EH (cell line): Measurements from ENCODE around the gene ACY1.
A peak's percentile ranks its signal among the peaks of the same experiment; 100 is the strongest.

Source experiments
- DNase-seq: peaks from one replicate; pipeline ENCODE4 v3.0.0-alpha.2; 2015; ENCODE audit warnings: low read depth

Gene ACY1

GRCh38 chr3:51945926-51946705, 37.2 kb upstream of the ACY1 start:
- DNase-seq: no peak

GRCh38 chr3:51946796-51947195, 36.5 kb upstream of the ACY1 start:
- DNase-seq: no peak

GRCh38 chr3:51947215-51947900, 36.0 kb upstream of the ACY1 start:
- no peak for DNase-seq

- no peak for DNase-seq
Observed at GRCh38 chr3:51948016-51948580, 35.2 kb upstream of the ACY1 start.

DNA sequence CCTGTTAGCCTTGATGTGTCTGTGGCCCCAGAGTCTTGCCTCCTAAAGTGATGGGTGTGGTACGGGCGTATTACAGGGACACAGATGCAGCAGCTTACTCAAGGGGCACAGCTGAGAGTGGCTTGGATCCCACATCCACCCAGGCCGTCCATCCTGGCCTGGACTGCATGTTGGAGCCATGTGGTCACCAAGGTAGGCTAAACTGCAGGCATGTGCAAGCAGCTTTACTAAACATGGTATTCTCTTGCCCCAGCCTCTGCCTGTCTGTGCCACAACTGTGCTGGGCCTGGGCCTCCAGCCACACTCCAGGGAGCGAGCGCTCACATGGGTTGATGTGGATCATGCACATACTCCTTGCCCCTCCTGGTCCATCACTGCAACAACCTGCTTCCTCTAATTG, 34.2 kb upstream of the ACY1 start:
- DNase-seq: no peak

GRCh38 chr3:51950899-51951298, 32.4 kb upstream of the ACY1 start:
- no peak for DNase-seq

GRCh38 chr3:51953445-51953844, 29.9 kb upstream of the ACY1 start:
- peak; percentile 88 for DNase-seq

DNA sequence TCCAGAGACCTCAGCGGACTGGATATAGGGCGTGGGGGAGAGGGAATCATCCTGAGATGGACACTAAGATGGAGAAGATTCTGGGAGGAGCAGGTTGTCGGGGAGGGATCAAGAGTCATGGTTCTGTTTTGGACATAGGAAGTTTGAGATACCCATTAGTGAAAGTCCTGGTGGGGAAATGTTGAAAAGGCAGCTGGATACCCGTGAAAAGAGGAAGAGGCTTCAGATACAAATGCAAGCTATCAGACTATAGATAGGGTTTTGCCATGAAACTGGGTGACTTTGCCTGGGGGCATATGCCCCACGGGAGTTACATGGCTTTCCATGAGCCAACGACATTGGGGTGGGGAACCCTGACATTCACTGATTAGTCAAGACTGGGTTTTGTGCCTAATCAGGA, 29.2 kb upstream of the ACY1 start:
- no peak for DNase-seq

DNA sequence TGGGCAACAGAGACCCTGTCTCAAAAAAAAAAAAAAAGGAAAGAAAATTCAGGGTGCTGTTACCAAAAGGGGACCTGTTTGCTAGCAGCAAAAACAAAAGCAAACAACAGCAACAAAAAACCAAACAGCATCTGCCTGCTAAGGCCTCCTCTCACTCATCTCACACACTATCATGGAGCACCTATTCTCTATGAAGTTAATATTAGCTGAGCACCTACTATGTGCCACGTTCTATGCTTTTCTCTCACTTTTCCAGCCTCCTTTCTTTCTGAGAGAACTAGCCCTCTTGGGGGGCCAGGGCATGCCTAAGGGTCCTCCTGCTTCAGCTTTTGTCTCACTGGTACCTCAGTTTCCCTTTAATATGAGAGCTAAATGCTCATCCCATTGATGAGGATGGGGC, 28.6 kb upstream of the ACY1 start:
- DNase-seq: no peak

DNA sequence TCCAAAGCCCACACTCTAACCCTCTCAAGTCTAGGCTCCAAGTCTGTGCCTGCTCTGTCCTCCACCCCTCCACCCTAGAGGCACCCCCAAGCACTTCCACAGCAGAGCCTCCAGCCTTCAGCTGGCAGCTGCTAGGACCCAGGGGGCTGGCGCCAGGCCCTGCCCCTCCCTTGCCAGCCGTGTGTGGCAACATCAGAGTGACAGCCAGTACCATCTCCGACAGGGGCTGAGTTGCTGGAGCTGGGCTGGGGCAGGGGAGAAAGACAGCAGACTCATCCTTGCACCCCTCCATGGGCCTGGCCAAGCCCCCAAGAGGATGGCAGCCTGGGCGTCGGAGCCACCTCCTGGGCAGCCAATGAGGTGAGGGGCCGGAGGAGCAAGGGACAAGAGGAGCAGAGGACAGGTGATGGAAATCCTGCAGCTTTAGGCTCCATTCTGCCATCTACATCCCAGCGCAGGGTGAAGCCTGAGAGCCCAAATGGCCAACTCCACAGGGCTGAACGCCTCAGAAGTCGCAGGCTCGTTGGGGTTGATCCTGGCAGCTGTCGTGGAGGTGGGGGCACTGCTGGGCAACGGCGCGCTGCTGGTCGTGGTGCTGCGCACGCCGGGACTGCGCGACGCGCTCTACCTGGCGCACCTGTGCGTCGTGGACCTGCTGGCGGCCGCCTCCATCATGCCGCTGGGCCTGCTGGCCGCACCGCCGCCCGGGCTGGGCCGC, 28.0 kb upstream of the ACY1 start, which contains the start of gene GPR62:
Gene GPR62 (plus strand): TSS at position 207 of the 718 bp plus-strand sequence. CDS start 272 bp downstream, at position 479.
- DNase-seq: no peak

- DNase-seq: peak; percentile 56
Observed at GRCh38 chr3:51955893-51956770, 27.2 kb upstream of the ACY1 start.

- DNase-seq: no peak
Observed at GRCh38 chr3:51957520-51958205, 25.7 kb upstream of the ACY1 start.

GRCh38 chr3:51958603-51959521, 24.5 kb upstream of the ACY1 start:
- no peak for DNase-seq

DNA sequence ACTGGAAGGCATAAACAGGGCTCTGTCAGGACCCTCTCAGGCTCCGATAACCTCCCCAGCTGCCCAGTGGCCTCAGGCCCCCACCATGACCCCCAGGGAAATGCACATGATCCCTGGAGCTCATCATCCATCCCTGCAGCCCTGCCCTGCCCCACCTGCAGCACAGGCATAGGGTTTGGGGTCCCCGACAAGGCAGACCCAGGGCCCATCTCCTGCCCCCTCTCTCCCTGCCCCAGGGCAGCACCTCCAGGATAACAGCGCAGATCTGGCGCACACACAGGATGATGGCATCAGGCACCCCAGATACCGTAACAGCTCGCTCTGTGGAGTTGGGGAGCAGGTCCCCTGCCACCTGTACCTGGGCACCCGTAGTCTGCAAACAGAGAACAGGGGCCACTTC, 23.7 kb upstream of the ACY1 start:
- DNase-seq: no peak

GRCh38 chr3:51960386-51960785, 22.9 kb upstream of the ACY1 start:
- no peak for DNase-seq

DNA sequence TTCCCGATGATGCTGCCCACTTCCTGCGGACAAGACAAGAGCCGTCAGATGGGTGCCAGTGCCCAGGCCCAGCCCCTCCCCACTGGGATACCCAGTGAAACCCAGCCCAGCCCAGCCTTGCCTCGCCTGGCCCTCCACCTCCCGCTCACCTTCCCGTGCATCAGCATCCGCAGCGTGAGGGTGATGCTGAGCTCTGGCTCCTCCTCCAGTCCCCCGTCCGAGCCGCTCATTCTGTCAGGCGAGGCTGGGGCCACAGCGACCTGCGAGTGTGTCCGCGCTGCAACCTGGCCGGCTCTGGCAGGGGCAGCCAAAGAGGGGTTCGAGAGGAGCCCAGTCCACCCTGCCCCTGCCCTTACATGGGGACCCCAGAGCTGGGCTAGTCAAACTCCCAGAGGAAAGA, 22.3 kb upstream of the ACY1 start:
- no peak for DNase-seq

DNA sequence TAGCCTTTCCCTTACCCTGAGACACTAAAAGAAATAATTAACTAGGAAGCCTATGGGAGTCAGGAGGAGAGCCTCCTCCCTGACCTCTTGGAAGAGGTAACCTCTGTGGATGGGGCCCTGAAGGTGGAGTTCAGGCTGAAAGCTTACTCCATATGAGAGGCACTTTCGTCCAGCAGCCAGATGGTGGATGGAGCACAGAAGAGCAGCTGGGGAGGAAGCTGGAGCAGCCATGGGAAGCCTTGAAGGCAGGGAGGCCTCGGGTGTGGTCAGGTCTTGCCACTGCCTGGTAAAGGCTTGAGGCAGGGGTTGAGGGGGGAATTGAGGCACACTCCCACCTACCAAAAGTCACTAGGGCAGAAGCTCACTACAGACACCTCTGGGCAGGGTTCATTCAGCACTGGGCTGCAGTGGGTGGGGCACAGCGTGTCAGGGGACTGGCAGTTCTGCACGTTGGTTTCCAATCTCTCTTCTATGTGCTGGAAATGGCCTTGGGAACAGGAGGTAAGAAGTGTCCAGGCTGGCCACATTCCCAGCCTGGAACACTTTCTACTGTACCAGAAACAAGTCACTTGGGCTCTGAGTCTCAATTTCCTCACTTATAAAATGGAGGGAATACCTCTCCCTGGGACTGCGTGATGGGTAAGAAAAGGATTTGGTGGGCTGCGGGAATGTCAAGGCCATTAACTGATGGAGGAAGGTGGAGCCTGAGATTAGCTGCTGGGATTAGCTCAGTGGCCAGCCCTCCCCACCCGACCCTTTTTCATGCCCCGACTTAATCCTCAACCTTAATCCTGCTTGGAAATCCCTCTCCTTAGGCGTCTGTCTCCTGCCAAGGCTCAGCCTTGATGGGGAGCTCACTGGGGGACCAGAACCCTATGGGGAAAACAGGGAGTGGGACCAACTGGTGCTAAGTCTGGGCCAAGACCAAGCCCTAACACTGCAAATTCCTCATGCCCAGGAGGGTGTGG, 21.4 kb upstream of the ACY1 start:
- no peak for DNase-seq

GRCh38 chr3:51962854-51963530, 20.3 kb upstream of the ACY1 start:
- peak; percentile 40 for DNase-seq
